Measurements from ENCODE around the gene CELF6.

DNA sequence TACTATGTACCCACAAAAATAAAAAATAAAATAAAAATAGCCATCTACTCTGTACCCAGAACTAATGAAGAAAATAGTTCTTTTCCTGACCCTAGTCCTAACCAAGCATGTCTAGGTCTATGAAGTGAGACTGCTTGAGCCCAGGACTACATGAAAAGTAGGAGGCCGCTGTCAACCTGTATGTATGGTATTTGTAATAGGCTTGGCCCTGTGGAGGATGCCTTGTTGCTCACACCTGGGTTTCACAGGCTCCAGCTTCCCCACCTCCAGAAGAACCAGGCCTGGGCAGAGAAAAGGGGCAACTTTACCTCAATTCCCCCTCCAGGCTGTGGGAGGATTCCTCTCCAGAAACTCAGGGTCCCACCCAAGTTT lies 82.1 kb downstream of the CELF6 start:
- TF ChIP-seq CTCF (IDR thresholded peaks at IDR 0.05) (no peak), POLR2A (IDR thresholded peaks at IDR 0.05) (no peak)

All from lower leg skin (tissue), 3 donors.